Heart left ventricle (tissue), 13 donors: ENCODE results near the gene WNT7A.

ENCODE experiments used
- POLR2A ChIP-seq, 2 donors: fragments of 450-650 bp; IDR thresholded peaks; one replicate each; pipeline ENCODE4 v1.6.1; 2017; ENCODE audit warnings: antibody characterized with exemption in 2 of 2, mild to moderate bottlenecking in 2 of 2, moderate library complexity in 2 of 2
- TF ChIP-seq, protein P1 (sequence below), 12 donors: fragments of 200-600 bp; sonication (generic) in 4 of 12; IDR thresholded peaks; one replicate each; pipeline versions ENCODE4 v1.5.0 to v1.8.0; 2018 to 2022; ENCODE audit warnings: antibody characterized with exemption in 12 of 12, mild to moderate bottlenecking in 5 of 12
- donor health status: ischemic (EF 13 %, LVEDD 7.1; RV severe dilation, severe dysfunction).
- donor health status: DM: no; HTN: yes; CAD: no.
- donor health status: DM: no; HTN: no; CAD: no.
- donor health status: ischemic (EF 25% LVEDD 6.9; RV normal size, moderate dysfunction).
- donor health status: ischemic (EF 25% LVEDD 5.7; RV mildly dilated, moderate dysfunction).
- donor health status: ischemic (EF 35%, LVEDD 5.7; RV mildly dilated, moderate dysfunction).
- donor health status: nonischemic (EF 11% LVEDD 7.7; RV severe dilation, severe dysfunction).
- donor health status: DM: yes; HTN: yes; CAD: no.
- donor health status: PGD.
- donor health status: ischemic (EF 29% LVEDD 5.4; RV normal size, mild dysfunction).
- donor health status: nonischemic (EF 23%, LVEDD 6.1; RV moderate dilation, normal function).

DNA sequence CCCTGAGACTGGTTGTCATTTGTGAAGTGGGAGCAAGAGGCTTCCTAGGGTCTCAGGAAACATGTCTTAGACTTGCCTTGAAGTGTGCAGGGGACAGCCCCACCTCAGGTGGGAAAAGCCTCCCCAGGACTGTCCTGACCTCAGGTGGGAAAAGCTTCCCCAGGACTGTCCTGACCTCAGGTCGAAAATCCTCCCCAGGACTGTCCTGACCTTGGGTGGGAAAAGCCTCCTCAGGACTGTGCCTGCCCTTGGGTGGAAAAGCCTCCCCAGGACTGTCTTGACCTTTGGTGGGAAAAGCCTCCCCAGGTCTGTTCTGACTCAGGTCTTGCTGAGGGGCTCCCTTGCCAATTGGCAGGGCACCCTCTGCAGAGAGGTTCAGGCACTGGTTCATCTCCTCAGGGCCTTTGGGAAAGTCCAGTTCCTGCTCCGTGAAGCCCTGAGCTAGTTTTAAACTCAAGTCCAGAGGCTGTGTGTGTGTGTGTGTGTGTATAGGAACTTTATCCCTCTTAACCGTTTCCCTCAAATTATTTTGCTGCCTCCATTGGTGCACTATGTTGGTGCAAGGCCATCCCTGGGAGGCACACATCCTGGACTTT lies 64.7 kb downstream of the WNT7A start:
- TF ChIP-seq POLR2A (IDR thresholded peaks at IDR 0.05), result no peak
- TF ChIP-seq, protein P1, sequence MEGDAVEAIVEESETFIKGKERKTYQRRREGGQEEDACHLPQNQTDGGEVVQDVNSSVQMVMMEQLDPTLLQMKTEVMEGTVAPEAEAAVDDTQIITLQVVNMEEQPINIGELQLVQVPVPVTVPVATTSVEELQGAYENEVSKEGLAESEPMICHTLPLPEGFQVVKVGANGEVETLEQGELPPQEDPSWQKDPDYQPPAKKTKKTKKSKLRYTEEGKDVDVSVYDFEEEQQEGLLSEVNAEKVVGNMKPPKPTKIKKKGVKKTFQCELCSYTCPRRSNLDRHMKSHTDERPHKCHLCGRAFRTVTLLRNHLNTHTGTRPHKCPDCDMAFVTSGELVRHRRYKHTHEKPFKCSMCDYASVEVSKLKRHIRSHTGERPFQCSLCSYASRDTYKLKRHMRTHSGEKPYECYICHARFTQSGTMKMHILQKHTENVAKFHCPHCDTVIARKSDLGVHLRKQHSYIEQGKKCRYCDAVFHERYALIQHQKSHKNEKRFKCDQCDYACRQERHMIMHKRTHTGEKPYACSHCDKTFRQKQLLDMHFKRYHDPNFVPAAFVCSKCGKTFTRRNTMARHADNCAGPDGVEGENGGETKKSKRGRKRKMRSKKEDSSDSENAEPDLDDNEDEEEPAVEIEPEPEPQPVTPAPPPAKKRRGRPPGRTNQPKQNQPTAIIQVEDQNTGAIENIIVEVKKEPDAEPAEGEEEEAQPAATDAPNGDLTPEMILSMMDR (IDR thresholded peaks at IDR 0.05), result no peak
